ENCODE results near the gene TSPAN9. TPM values are rescaled to one million over a fixed set of nuclear protein-coding genes. Genes with fewer than 3 reads are reported as not detected.

The TSPAN9 gene
- polyA plus RNA-seq, 1 of the 3 experiments (the other 2 are of a cell fraction), result 34.9 TPM

DNA sequence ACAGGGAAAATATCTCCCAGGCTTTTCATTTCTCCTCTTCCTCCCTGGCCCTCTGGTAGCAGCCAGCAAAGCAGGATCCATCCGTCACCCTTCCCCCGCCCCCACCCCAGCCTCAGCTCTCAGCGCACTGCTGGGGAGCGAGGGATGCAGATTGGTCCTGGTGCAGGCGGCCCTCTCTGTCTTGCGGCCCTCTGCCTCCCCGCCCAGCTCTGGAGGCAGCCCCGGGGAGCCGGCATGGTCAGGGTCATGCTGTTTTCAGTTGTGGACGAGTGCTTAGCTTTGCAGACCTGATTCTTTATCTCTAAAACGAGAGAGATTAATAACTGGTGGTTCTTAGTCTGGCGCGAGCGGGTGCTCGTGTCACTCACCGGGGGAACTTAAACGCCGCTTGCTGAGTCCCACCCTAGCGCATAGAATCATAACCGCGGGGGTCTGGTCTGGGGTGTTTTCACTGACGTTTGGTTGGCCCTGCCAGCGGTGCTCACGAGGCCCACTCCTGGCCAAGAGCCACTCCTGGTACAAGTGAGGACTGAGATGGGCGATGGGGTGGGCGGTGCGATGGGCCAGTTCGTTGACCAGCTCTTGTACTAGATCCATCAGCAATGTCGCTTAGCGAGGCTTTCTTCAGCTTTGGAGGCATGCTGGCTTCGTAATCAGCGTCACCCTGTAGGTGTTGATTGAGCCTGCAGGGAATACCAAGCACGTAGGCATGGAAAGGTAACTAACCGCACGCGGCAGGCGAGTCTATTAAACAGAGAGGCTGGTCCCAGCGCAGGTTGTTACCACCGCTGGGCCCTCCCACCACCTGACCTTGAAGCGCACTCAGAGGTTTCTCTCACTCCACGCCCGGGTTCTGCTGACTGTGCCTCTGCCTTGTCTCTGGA, 95.2 kb downstream of the TSPAN9 start:
- Histone ChIP-seq H2AFZ (ENCODE audit: low read depth) (no peak overlapping the region), H3K4me3 (ENCODE audit: low read depth in 2 of 2, low read length in 1 of 2) (no peak overlapping the region), H3F3A (replicated peaks; ENCODE audit: insufficient read depth) (peaks cover 29% of the 10 kb centered on the region), H3K9ac (no peak overlapping the region), H3K36me3 (replicated peaks in 1 of 2; ENCODE audit: control insufficient read depth in 1 of 2, insufficient read depth in 2 of 2, low read length in 1 of 2) (no peaks in the 10 kb centered on the region), H3K79me2 (ENCODE audit: insufficient read depth) (no peaks in the 10 kb centered on the region; the same call in 1 of the 2 replicates), H3K4me1 (ENCODE audit: control insufficient read depth in 1 of 2, insufficient read depth in 2 of 2, low read depth in 1 of 2, low read length in 1 of 2) (peaks cover 38 to 49% of the 10 kb centered on the region in 2 experiments), H3K27ac (ENCODE audit: low read depth in 2 of 2, low read length in 1 of 2) (peak overlapping the region in 1 of 2 experiments; percentile 95; a peak in 1 of 4 replicates), H3K27me3 (ENCODE audit: insufficient read depth) (no peaks in the 10 kb centered on the region), H4K20me1 (ENCODE audit: insufficient read depth) (no peaks in the 10 kb centered on the region), H3K9me3 (no peaks in the 10 kb centered on the region), H3K9me2 (no peaks in the 10 kb centered on the region), H3K4me2 (no peak overlapping the region)
- DNase-seq, result peak; percentile 81
- ChIA-PET CTCF (interaction anchor here (0.8 to 3.3 kb wide), 7 partner anchors 19 to 103 kb away, joined by 3 to 10 read pairs (median 3); no protein-coding TSS in a partner anchor), POLR2A (interaction anchor here (0.7 to 1.1 kb wide), 2 partner anchors 21 to 33 kb away, joined by 3 read pairs; no protein-coding TSS in a partner anchor)
- peak; percentile 69 for TF ChIP-seq GATA2 (CRISPR knock-in tag; IDR thresholded peaks at IDR 0.05)
- TF ChIP-seq CHD2 (IDR thresholded peaks at IDR 0.05; ENCODE audit: low read length, partially characterized antibody), result no peak
- TF ChIP-seq MXI1 (IDR thresholded peaks at IDR 0.05; ENCODE audit: low read depth, low read length), result peak; percentile 35; the same call in 1 of the 2 replicates
- 94% methylated on average over 40 of the region's 42 CpGs for WGBS (ENCODE audit: low lambda C conversion rate)

DNA sequence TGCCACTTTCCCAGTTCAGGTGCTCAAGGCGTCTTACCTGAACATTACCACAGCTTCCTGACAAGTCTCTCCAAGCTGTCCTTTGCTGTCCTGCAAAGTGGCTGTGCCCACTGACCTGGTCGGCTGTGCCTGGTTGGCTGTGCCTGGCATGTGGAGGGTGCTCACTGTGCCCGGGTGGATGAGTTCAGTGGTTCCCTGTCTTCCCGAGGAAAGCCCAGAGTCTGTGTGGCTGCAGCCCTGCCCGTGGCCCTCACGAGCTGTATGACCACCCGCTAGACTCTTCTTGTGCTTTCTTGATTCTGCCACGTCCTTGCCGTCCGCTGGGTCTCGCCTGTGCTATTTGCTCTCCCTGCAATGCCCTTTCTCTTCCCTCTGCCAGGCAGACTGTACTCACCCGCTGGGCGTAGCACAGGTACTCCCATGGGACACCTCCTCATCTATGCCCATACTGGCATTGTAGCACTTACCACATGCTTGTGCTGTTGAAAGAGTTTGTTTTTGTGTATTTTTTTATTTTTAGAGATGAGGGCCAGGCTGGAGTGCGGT, 95.9 kb downstream of the TSPAN9 start:
- POLR2A ChIA-PET, result no interaction called here
- Histone ChIP-seq H3K9ac (no peak overlapping the region), H3K4me1 (ENCODE audit: control insufficient read depth in 1 of 2, insufficient read depth in 2 of 2, low read depth in 1 of 2, low read length in 1 of 2) (peaks cover 32 to 42% of the 10 kb centered on the region in 2 experiments), H3K79me2 (ENCODE audit: insufficient read depth) (no peaks in the 10 kb centered on the region; the same call in 1 of the 2 replicates), H3K4me3 (ENCODE audit: low read depth in 2 of 2, low read length in 1 of 2) (no peak overlapping the region), H4K20me1 (ENCODE audit: insufficient read depth) (no peaks in the 10 kb centered on the region), H3K36me3 (replicated peaks in 1 of 2; ENCODE audit: control insufficient read depth in 1 of 2, insufficient read depth in 2 of 2, low read length in 1 of 2) (no peaks in the 10 kb centered on the region), H3K9me2 (no peaks in the 10 kb centered on the region), H2AFZ (ENCODE audit: low read depth) (no peak overlapping the region), H3F3A (replicated peaks; ENCODE audit: insufficient read depth) (peaks cover 29% of the 10 kb centered on the region), H3K9me3 (no peaks in the 10 kb centered on the region), H3K27me3 (ENCODE audit: insufficient read depth) (no peaks in the 10 kb centered on the region), H3K27ac (ENCODE audit: low read depth in 2 of 2, low read length in 1 of 2) (no peak overlapping the region), H3K4me2 (no peak overlapping the region)
- 92% methylated on average over 12 of the region's 14 CpGs for WGBS (ENCODE audit: low lambda C conversion rate)
- TF ChIP-seq GABPA (IDR thresholded peaks at IDR 0.05; ENCODE audit: low read depth), result no peak
- TF ChIP-seq POLR2AphosphoS5 (IDR thresholded peaks at IDR 0.05; ENCODE audit: low read depth, low read length), result no peak
- TF ChIP-seq, protein P1, sequence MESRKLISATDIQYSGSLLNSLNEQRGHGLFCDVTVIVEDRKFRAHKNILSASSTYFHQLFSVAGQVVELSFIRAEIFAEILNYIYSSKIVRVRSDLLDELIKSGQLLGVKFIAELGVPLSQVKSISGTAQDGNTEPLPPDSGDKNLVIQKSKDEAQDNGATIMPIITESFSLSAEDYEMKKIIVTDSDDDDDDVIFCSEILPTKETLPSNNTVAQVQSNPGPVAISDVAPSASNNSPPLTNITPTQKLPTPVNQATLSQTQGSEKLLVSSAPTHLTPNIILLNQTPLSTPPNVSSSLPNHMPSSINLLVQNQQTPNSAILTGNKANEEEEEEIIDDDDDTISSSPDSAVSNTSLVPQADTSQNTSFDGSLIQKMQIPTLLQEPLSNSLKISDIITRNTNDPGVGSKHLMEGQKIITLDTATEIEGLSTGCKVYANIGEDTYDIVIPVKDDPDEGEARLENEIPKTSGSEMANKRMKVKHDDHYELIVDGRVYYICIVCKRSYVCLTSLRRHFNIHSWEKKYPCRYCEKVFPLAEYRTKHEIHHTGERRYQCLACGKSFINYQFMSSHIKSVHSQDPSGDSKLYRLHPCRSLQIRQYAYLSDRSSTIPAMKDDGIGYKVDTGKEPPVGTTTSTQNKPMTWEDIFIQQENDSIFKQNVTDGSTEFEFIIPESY (IDR thresholded peaks at IDR 0.05; ENCODE audit: borderline replicate concordance, low read depth), result no peak
- TF ChIP-seq NRF1 (IDR thresholded peaks at IDR 0.05; ENCODE audit: low read depth, low read length), result no peak
- no peak for DNase-seq
- CTCF ChIA-PET, result interaction anchor here (1.0 to 3.3 kb wide), 5 partner anchors 20 to 127 kb away, joined by 3 to 10 read pairs (median 4); no protein-coding TSS in a partner anchor

All from SK-N-SH (cell line).